Measurements from ENCODE around the gene FAM90A1.
A peak's percentile ranks its signal among the peaks of the same experiment; 100 is the strongest.
"Not testable (repeated sequence)": the region's sequence is repeated elsewhere in the genome, so short reads cannot be mapped to it uniquely, and the experiment has no call there.

The FAM90A1 gene

GRCh38 chr12:8233300-8233855 lies 6.0 kb upstream of the FAM90A1 start:
- DNase-seq: not testable (repeated sequence)

GRCh38 chr12:8231666-8232608 lies 4.5 kb upstream of the FAM90A1 start:
- DNase-seq: peak; percentile 23

- not testable (repeated sequence) for DNase-seq
These were observed 3.6 kb upstream of the FAM90A1 start for GRCh38 chr12:8231049-8231448.

- not testable (repeated sequence) for DNase-seq
These were observed 2.1 kb upstream of the FAM90A1 start for GRCh38 chr12:8229486-8229885.

- not testable (repeated sequence) for DNase-seq
These were observed 1.2 kb upstream of the FAM90A1 start for GRCh38 chr12:8228607-8229006.

GRCh38 chr12:8227732-8228077 lies 287 bp upstream of the FAM90A1 start:
- not testable (repeated sequence) for DNase-seq

GRCh38 chr12:8226355-8226754 lies 1.1 kb downstream of the FAM90A1 start:
- DNase-seq: no peak

- not testable (repeated sequence) for DNase-seq
These were observed 2.6 kb downstream of the FAM90A1 start for GRCh38 chr12:8224782-8225181.

GRCh38 chr12:8223646-8224045 lies 3.8 kb downstream of the FAM90A1 start:
- not testable (repeated sequence) for DNase-seq

GRCh38 chr12:8222303-8222702 lies 5.1 kb downstream of the FAM90A1 start:
- DNase-seq: not testable (repeated sequence)

- DNase-seq: not testable (repeated sequence)
These were observed 5.6 kb downstream of the FAM90A1 start for GRCh38 chr12:8221844-8222243.

GRCh38 chr12:8221375-8221774 lies 6.0 kb downstream of the FAM90A1 start:
- DNase-seq: not testable (repeated sequence)

- not testable (repeated sequence) for DNase-seq
These were observed 8.6 kb downstream of the FAM90A1 start for GRCh38 chr12:8218711-8219382.

GRCh38 chr12:8197685-8198308 lies 29.6 kb downstream of the FAM90A1 start:
- peak; percentile 9 for DNase-seq

- not testable (repeated sequence) for DNase-seq
These were observed 39.3 kb downstream of the FAM90A1 start for GRCh38 chr12:8188088-8188487.

GRCh38 chr12:8184206-8184605 lies 43.2 kb downstream of the FAM90A1 start:
- DNase-seq: not testable (repeated sequence)

GRCh38 chr12:8183346-8183745 lies 44.1 kb downstream of the FAM90A1 start:
- not testable (repeated sequence) for DNase-seq

- not testable (repeated sequence) for DNase-seq
These were observed 44.5 kb downstream of the FAM90A1 start for GRCh38 chr12:8182923-8183322.

- not testable (repeated sequence) for DNase-seq
These were observed 46.1 kb downstream of the FAM90A1 start for GRCh38 chr12:8181271-8181670.

GRCh38 chr12:8179989-8180585 lies 47.3 kb downstream of the FAM90A1 start:
- DNase-seq: peak; percentile 58

- not testable (repeated sequence) for DNase-seq
These were observed 54.5 kb downstream of the FAM90A1 start for GRCh38 chr12:8172911-8173310.

Measured in suppressor macrophage treated with lipopolysaccharide for 4 hours (primary cell).